ENCODE results near the gene ADGRG3.

The ADGRG3 gene, protein sequence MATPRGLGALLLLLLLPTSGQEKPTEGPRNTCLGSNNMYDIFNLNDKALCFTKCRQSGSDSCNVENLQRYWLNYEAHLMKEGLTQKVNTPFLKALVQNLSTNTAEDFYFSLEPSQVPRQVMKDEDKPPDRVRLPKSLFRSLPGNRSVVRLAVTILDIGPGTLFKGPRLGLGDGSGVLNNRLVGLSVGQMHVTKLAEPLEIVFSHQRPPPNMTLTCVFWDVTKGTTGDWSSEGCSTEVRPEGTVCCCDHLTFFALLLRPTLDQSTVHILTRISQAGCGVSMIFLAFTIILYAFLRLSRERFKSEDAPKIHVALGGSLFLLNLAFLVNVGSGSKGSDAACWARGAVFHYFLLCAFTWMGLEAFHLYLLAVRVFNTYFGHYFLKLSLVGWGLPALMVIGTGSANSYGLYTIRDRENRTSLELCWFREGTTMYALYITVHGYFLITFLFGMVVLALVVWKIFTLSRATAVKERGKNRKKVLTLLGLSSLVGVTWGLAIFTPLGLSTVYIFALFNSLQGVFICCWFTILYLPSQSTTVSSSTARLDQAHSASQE

DNA sequence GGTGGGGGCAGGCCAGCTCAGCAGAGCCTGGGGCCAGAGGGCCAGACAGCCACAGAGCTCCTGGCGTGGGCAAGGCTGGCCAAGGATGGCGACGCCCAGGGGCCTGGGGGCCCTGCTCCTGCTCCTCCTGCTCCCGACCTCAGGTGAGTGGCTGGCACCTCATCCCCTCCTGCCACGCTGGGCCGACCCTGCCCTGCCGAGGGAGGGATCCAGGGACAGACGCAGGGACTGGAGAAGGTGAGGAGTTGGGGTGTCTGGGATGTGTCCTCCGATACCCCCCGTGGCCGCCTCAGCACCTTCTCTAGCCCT, at the start of gene ADGRG3:
ADGRG3 (plus strand) TSS at position 44 of the 309 bp plus-strand sequence; CDS start at position 86, 42 bp downstream.
- DNase-seq: no peak

- DNase-seq: no peak
Observed at GRCh38 chr16:57619133-57619605, 48.9 kb upstream of the ADGRG3 start.

GRCh38 chr16:57619606-57620334, 48.3 kb upstream of the ADGRG3 start:
- peak; percentile 79 to 83 for DNase-seq

DNA sequence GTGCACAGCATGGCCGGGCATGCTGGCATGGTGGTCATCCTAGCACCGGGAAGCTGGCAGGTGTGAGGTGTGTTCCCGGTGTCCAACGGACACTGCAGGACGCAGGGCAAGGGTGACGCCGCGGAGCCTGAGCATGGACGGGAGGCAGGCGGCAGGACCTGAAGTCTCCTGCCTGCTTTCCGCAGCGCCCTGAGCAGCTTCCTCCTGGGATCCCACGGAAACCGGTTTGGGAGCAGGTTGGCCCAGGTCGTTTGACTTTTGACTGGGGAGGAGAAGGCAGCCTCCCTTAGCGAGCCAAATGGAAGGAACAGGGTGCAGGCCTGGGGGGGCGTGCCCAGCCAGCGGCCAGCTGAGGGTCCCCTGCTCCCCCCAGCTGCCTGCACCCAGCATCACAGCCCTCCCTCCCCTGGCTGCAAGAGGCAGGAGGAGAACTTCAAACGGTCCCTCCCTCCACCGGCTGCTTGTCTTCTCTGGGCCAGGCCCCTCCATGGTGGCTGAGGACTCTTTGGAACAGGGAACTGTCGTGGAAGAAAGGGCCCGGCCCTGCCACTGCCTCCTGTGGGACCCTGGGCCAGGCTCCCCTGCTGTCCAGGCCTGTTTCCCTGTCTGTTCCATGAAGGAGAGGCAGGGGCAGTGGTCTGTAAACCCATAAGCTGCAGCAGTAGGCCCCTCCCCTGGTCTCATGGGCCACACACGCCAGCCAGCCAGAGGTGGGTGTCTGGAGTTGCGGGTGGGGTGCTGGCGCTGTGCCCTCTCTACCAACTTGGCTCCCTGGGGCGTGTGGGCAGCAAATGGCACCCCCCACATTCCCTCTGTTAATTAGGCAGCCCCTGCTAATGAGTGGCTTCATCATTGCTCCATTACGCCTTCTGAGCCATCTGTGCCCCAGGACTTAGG, 47.5 kb upstream of the ADGRG3 start:
- peak in 1 of 2 experiments; percentile 24 for DNase-seq

GRCh38 chr16:57621521-57622271, 46.4 kb upstream of the ADGRG3 start:
- no peak for DNase-seq

GRCh38 chr16:57622361-57623250, 45.5 kb upstream of the ADGRG3 start:
- DNase-seq: no peak

DNA sequence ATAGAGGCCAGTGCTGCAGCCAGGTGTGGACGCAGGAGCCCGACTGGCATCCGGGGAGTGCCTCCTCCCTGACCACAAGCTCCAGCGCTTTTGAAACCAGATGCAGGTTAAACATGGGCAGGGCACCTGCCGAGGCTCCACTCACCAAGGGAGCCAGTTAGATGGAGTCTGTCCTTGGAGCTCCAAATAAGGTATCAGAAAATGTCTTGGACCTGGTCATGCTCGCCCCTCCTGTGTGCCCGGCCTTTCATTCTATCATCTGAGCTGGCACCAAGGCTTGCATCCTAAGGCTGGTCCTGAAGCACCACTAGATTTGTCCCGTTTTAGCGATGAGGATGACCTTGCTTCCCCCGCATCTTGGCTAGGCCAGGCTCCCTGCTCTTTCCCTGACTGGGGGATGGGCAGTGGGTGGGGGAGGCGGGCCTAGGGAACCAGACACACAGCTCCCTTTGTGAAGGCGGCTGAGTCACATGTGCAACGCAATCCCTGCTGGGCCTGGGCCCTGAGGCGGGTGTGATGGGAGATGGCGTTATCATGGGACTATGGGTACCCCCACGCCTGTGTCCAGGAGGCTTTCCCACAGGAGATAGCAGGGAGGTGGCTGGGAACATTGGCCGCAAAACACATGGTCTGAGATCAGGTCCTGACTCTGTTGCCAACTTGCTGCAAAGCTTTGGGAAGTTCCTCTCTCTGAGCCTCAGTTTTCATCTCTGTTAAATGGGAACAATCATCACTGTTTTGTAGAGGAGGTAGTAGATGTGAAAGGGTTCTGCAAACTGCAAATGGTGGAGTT, 44.7 kb upstream of the ADGRG3 start:
- peak in 1 of 2 experiments; percentile 33 for DNase-seq

GRCh38 chr16:57624044-57624688, 43.9 kb upstream of the ADGRG3 start:
- DNase-seq: no peak

DNA sequence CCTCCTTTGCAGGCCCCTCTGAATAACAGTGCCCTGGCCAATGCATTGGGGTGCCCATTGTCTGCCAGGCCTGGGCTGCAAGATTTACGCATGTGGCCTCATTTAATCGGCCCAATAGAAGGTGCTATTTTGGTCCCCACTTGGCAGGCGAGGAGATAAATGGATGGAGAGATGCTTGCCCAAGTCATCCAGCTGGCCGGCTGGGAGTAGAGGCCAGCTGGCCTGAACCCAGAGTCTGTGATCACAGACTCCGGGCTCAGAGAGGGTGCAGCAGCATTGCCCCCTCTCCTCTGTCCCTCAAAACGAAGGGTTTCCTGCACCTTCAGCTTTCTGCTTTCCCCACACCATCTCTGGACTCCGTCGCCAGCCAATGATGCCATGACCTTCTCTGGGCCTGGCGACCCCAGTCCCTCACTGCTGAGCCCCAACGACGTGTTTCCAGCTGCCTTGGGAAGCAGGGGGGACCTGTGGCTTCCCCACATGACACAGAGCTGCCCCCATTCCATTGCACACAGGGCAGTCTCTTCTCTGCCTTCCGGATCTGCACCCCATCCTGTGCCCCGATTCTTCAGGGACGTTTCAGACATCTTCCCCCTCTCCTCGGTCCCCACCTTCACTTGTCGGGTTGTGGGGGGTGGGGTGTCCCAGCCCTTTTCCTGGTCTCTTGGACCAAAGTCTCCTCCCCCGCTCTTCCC, 43.2 kb upstream of the ADGRG3 start:
- no peak for DNase-seq

GRCh38 chr16:57626420-57627170, 41.5 kb upstream of the ADGRG3 start:
- DNase-seq: no peak

GRCh38 chr16:57627184-57627871, 40.8 kb upstream of the ADGRG3 start:
- DNase-seq: peak in 1 of 2 experiments; percentile 21

GRCh38 chr16:57628008-57628781, 39.9 kb upstream of the ADGRG3 start, which contains the start of gene ADGRG1:
TSS of gene ADGRG1 (plus strand) at chr16:57628630. CDS start at chr16:57650288, 21,658 bp downstream.
- peak; percentile 26 to 64 for DNase-seq

DNA sequence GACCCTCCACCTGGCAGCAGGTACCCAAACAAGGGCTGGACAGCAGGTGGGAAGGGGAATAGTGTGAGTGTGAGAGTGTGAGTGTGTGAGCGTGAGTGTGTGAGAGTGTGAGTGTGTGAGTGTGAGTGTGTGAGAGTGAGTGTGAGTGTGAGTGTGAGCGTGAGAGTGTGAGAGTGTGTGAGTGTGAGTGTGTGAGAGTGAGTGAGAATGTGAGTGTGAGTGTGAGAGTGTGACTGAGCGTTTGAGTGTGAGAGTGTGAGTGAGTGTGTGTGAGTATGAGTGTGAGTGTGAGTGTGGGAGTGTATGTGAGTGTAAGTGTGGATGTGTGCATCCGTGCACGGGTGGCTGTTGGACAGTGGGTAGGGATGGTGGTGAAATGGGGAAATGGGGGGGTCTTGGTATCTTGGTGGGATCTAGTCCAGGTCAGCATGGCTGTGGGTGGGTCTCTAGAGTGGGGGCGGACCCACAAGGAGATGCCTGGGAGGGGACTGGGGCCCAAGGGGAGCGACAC, 39.3 kb upstream of the ADGRG3 start:
- DNase-seq: no peak

- DNase-seq: no peak
Observed at GRCh38 chr16:57629516-57630406, 38.3 kb upstream of the ADGRG3 start.

- DNase-seq: no peak
Observed at GRCh38 chr16:57630407-57630797, 37.7 kb upstream of the ADGRG3 start.
